OCI-LY3 (cell line): Measurements from ENCODE around the gene NCAPG2.
A peak's percentile ranks its signal among the peaks of the same experiment; 100 is the strongest.

ENCODE experiments used
- H2AFZ ChIP-seq: fragments of 200-600, 300-600 bp; shearing (Covaris generic); 2 replicates; pipeline ENCODE4 v1.6.0; 2014; ENCODE audit warnings: antibody characterized with exemption, low read depth, low read length
- H3K27ac ChIP-seq: fragments of 200-600, 300-600 bp; sonication (generic); 2 replicates; pipeline ENCODE4 v1.5.1; 2014; ENCODE audit warnings: mild to moderate bottlenecking, low read length, moderate library complexity, mixed read lengths
- H3K27me3 ChIP-seq: fragments of 200-600, 300-600 bp; sonication (generic); 2 replicates; pipeline ENCODE4 v1.6.1; 2014; ENCODE audit warnings: low read depth, low read length, mixed read lengths
- H3K36me3 ChIP-seq: fragments of 200-600, 300-600 bp; sonication (generic); replicated peaks from 2 replicates; pipeline ENCODE3; 2014; ENCODE audit warnings: low read depth, low read length, mixed read lengths
- H3K4me1 ChIP-seq: fragments of 300-600, 200-600 bp; sonication (generic); 2 replicates; pipeline ENCODE4 v1.6.1; 2014; ENCODE audit warnings: low read length, mixed read lengths
- H3K4me2 ChIP-seq: fragments of 200-600, 300-600 bp; sonication (generic); 2 replicates; pipeline ENCODE4 v1.6.1; 2014; ENCODE audit warnings: low read length, mixed read lengths
- H3K4me3 ChIP-seq: fragments of 300-600, 200-600 bp; sonication (generic); 2 replicates; pipeline ENCODE4 v1.5.1; 2014; ENCODE audit warnings: antibody characterized with exemption, mild to moderate bottlenecking, low read length, moderate library complexity
- H3K79me2 ChIP-seq: fragments of 300-600, 200-600 bp; shearing (Covaris generic); 2 replicates; pipeline ENCODE4 v1.6.1; 2014; ENCODE audit warnings: mild to moderate bottlenecking, low read length, mixed read lengths
- H3K9ac ChIP-seq: fragments of 300-600, 200-600 bp; shearing (Covaris generic); 2 replicates; pipeline ENCODE4 v1.6.0; 2014; ENCODE audit warnings: mild to moderate bottlenecking, low read length, moderate library complexity
- H3K9me3 ChIP-seq: fragments of 200-600, 300-600 bp; shearing (Covaris generic); 2 replicates; pipeline ENCODE4 v1.6.1; 2014; ENCODE audit warnings: low read length, mixed read lengths; ENCODE audit not compliant: insufficient read depth
- H4K20me1 ChIP-seq: fragments of 200-600, 300-600 bp; sonication (generic); 2 replicates; pipeline ENCODE4 v1.6.1; 2016; ENCODE audit warnings: low read length, mixed read lengths; ENCODE audit not compliant: insufficient read depth
- CTCF ChIP-seq: fragments of 200-600, 300-600 bp; sonication (generic); IDR thresholded peaks from 2 replicates; pipeline ENCODE4 v1.5.1; 2014; ENCODE audit warnings: antibody characterized with exemption, low read length, low read depth
- EZH2phosphoT487 ChIP-seq: fragments of 200-600 bp; shearing (Covaris generic); IDR thresholded peaks from 2 replicates; pipeline ENCODE4 v1.6.1; 2018; ENCODE audit warnings: antibody characterized with exemption, mixed run types, low read depth

The NCAPG2 gene

GRCh38 chr7:158602905-158603772 lies 101.5 kb downstream of the NCAPG2 start:
- Histone ChIP-seq H3K4me1 (peaks cover 22% of the 10 kb centered on the region), H3K9ac (no peak overlapping the region), H3K27me3 (no peaks in the 10 kb centered on the region), H3K4me2 (peak overlapping the region; percentile 26), H3K27ac (no peak overlapping the region), H2AFZ (no peak overlapping the region), H3K79me2 (no peaks in the 10 kb centered on the region), H3K36me3 (peaks cover 10% of the 10 kb centered on the region), H3K9me3 (no peaks in the 10 kb centered on the region), H3K4me3 (no peak overlapping the region), H4K20me1 (no peaks in the 10 kb centered on the region)
- TF ChIP-seq EZH2phosphoT487, result no peak

- H3K9ac ChIP-seq, result no peak overlapping the region
- H3K27me3 ChIP-seq, result no peaks in the 10 kb centered on the region
- no peak overlapping the region for H3K4me2 ChIP-seq
- H3K36me3 ChIP-seq, result peaks cover 5% of the 10 kb centered on the region
- no peaks in the 10 kb centered on the region for H3K79me2 ChIP-seq
- H3K27ac ChIP-seq, result no peak overlapping the region
- TF ChIP-seq EZH2phosphoT487, result no peak
- H2AFZ ChIP-seq, result no peak overlapping the region
- no peaks in the 10 kb centered on the region for H3K9me3 ChIP-seq
- H3K4me1 ChIP-seq, result peaks cover 22% of the 10 kb centered on the region
- H4K20me1 ChIP-seq, result no peaks in the 10 kb centered on the region
- H3K4me3 ChIP-seq, result no peak overlapping the region
Observed at GRCh38 chr7:158602041-158602440, 102.6 kb downstream of the NCAPG2 start.

GRCh38 chr7:158601090-158601489 lies 103.5 kb downstream of the NCAPG2 start:
- no peaks in the 10 kb centered on the region for H3K27me3 ChIP-seq
- H3K4me3 ChIP-seq, result no peak overlapping the region
- no peak overlapping the region for H3K27ac ChIP-seq
- no peak overlapping the region for H3K9ac ChIP-seq
- no peak overlapping the region for H2AFZ ChIP-seq
- TF ChIP-seq CTCF (no peak), EZH2phosphoT487 (no peak)
- H3K4me2 ChIP-seq, result no peak overlapping the region
- H3K9me3 ChIP-seq, result no peaks in the 10 kb centered on the region
- H3K79me2 ChIP-seq, result no peaks in the 10 kb centered on the region
- H3K4me1 ChIP-seq, result peaks cover 22% of the 10 kb centered on the region
- H4K20me1 ChIP-seq, result no peaks in the 10 kb centered on the region
- no peaks in the 10 kb centered on the region for H3K36me3 ChIP-seq

GRCh38 chr7:158596745-158597144 lies 107.9 kb downstream of the NCAPG2 start:
- Histone ChIP-seq H3K4me3 (no peak overlapping the region), H3K27me3 (no peaks in the 10 kb centered on the region), H3K4me2 (no peak overlapping the region), H3K27ac (no peak overlapping the region), H3K4me1 (no peaks in the 10 kb centered on the region), H3K9me3 (no peaks in the 10 kb centered on the region), H2AFZ (no peak overlapping the region), H3K36me3 (no peaks in the 10 kb centered on the region), H3K79me2 (no peaks in the 10 kb centered on the region), H4K20me1 (no peaks in the 10 kb centered on the region), H3K9ac (no peak overlapping the region)
- TF ChIP-seq EZH2phosphoT487, result no peak
- no peak for TF ChIP-seq CTCF

GRCh38 chr7:158596309-158596708 lies 108.3 kb downstream of the NCAPG2 start:
- Histone ChIP-seq H3K4me1 (no peaks in the 10 kb centered on the region), H3K9ac (no peak overlapping the region), H3K4me3 (no peak overlapping the region), H3K36me3 (no peaks in the 10 kb centered on the region), H3K27me3 (no peaks in the 10 kb centered on the region), H3K9me3 (no peaks in the 10 kb centered on the region), H2AFZ (no peak overlapping the region), H3K27ac (no peak overlapping the region), H4K20me1 (no peaks in the 10 kb centered on the region), H3K4me2 (no peak overlapping the region), H3K79me2 (no peaks in the 10 kb centered on the region)
- TF ChIP-seq CTCF (no peak), EZH2phosphoT487 (no peak)
